ENCODE measurements around the gene FBXO48. TPM values are rescaled to one million over a fixed set of nuclear protein-coding genes. Genes with fewer than 3 reads are reported as not detected.
"Not testable (repeated sequence)": the region's sequence is repeated elsewhere in the genome, so short reads cannot be mapped to it uniquely, and the experiment has no call there.

FBXO48 gene
- total RNA-seq, 4 donors from 2014 or later, result 0.63 to 1.8 (median 1.0) TPM

DNA sequence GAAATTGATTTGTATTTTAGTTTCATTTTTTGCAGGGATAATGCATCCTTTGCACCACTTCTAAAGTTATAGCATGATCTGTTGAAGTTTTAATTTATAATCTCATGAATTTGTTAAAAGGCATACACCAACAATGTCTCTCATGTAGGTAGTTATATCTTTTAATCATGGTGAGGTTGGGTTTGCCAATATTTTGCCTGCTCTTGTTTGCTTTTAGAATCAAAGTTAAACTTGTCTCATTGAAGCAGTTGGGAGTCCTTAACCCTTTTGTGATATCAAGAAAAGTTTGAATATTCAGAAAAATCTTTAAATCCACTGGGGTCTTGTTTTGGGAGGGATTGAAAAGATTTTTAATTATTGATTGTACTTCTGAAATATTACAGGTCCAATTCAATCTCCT is 32.0 kb upstream of the FBXO48 start:
- no peak for DNase-seq
- Histone ChIP-seq H3K27ac (no peak overlapping the region), H3K27me3 (no peaks in the 10 kb centered on the region), H3K9me3 (no peaks in the 10 kb centered on the region), H3K4me3 (replicated peaks in 1 of 3) (no peak overlapping the region), H3K4me1 (no peaks in the 10 kb centered on the region), H3K36me3 (no peaks in the 10 kb centered on the region)
- no peak for TF ChIP-seq POLR2A (IDR thresholded peaks at IDR 0.05)
- TF ChIP-seq, protein P1, sequence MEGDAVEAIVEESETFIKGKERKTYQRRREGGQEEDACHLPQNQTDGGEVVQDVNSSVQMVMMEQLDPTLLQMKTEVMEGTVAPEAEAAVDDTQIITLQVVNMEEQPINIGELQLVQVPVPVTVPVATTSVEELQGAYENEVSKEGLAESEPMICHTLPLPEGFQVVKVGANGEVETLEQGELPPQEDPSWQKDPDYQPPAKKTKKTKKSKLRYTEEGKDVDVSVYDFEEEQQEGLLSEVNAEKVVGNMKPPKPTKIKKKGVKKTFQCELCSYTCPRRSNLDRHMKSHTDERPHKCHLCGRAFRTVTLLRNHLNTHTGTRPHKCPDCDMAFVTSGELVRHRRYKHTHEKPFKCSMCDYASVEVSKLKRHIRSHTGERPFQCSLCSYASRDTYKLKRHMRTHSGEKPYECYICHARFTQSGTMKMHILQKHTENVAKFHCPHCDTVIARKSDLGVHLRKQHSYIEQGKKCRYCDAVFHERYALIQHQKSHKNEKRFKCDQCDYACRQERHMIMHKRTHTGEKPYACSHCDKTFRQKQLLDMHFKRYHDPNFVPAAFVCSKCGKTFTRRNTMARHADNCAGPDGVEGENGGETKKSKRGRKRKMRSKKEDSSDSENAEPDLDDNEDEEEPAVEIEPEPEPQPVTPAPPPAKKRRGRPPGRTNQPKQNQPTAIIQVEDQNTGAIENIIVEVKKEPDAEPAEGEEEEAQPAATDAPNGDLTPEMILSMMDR (IDR thresholded peaks at IDR 0.05), result no peak
- intact Hi-C loops (cut with DNase I), result no loop called here

DNA sequence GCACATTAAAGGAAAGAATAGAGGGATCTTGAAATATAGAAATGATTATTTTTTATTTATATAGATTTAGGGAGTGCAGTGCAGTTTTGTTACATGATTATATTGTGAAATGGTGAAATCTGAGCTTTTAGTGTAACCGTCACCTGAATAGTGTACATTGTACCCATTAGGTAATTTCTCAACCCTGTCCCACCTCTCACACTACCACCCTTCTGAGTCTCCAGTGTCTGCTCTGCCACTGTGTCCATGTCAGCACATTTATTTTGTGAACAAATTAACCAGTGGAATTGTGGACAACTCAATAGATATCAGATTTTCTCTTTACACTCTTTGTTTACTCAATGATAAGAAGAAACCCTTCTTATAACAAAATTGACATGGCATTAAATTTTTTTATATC is 24.5 kb upstream of the FBXO48 start:
- no peak overlapping the region for H3K4me3 ChIP-seq (replicated peaks in 1 of 3)
- no peak for DNase-seq
- no peaks in the 10 kb centered on the region for H3K27me3 ChIP-seq
- intact Hi-C loops (cut with DNase I), result no loop called here
- TF ChIP-seq, protein P1 (IDR thresholded peaks at IDR 0.05), result no peak
- no peak for TF ChIP-seq POLR2A (IDR thresholded peaks at IDR 0.05)
- H3K9me3 ChIP-seq, result no peaks in the 10 kb centered on the region
- no peak overlapping the region for H3K27ac ChIP-seq
- WGBS, 2 donors, result 93 to 98% methylated on average over 1 of the region's 1 CpG
- no peaks in the 10 kb centered on the region for H3K4me1 ChIP-seq
- no peaks in the 10 kb centered on the region for H3K36me3 ChIP-seq

DNA sequence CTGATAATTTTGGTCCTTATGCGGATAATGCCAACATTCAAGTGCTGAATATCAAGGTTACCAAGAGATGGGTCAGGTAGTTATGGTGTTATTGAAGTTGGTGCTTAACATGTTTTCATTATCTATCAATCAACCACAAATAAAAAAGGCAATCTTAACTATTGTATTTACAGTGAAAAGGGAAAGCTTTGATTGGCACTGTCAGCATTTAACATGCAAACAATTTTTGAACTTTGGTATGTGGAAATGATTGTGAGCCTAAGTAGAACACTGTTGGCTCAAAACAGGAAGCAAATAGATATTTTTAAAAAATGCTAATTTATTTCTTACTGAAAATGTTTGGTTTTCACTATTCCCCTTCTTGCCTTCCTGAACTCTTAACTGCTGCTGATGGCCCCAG is 22.2 kb upstream of the FBXO48 start:
- intact Hi-C loops (cut with DNase I), result no loop called here
- no peak for TF ChIP-seq POLR2A (IDR thresholded peaks at IDR 0.05)
- TF ChIP-seq, protein P1 (IDR thresholded peaks at IDR 0.05), result no peak
- WGBS, 2 donors, result 97 to 98% methylated on average over 1 of the region's 1 CpG

DNA sequence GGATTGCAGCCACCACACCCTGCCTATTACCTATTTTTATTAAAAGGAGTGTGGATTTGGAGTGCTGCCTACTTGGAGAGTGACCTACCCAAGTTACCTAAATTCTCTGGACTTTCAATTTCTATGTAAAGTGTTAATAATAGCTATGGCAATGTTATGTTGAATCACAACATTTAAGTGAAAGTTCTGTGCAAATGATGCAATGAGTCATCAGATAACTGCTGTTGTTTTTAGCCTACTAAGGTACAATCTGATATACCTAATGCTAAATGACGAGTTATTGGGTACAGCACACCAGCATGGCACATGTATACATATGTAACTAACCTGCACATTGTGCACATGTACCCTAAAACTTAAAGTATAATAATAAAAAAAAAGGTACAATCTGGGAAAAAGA is 21.5 kb upstream of the FBXO48 start:
- H3K36me3 ChIP-seq; H3K4me3 ChIP-seq (replicated peaks in 1 of 3); H3K4me1 ChIP-seq; H3K27me3 ChIP-seq; DNase-seq; H3K9me3 ChIP-seq; intact Hi-C loops (cut with DNase I); H3K27ac ChIP-seq: not testable (repeated sequence)
- 92 to 93% methylated on average over 1 of the region's 1 CpG for WGBS, 2 donors

More for the DNA sequence above, 22.2 kb upstream of the FBXO48 start:
- H3K4me1 ChIP-seq, result no peaks in the 10 kb centered on the region
- H3K27me3 ChIP-seq, result no peaks in the 10 kb centered on the region
- no peak overlapping the region for H3K4me3 ChIP-seq (replicated peaks in 1 of 3)
- no peaks in the 10 kb centered on the region for H3K36me3 ChIP-seq
- no peak overlapping the region for H3K27ac ChIP-seq
- H3K9me3 ChIP-seq, result no peaks in the 10 kb centered on the region
- no peak for DNase-seq

DNA sequence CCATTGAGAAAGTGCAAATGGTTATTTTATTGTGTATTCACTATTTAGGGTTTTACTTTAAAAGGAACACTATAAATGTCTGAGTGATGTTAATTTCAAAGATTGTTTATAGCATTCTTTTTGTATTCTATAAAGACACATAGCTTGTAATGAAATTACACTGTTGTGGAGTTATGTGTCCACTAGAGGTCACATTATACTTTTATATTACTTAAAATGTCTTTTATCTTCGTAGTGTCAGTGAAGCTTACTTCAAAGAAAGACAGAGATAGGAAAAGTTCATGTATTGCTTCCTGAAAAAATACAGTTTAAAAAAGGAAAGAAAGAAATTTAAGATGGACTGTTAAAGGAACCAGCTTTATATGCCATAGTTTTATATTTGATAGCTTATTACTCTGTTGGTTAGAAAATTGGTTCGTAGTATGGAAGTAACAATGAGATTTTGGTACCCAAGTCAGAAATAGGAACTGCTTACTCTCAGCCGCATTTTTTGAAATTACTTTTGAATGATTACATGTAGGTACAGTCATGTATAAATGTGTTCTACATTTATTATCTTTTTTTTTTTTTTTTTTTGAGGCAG is 20.8 kb upstream of the FBXO48 start:
- no peaks in the 10 kb centered on the region for H3K36me3 ChIP-seq
- no peak for TF ChIP-seq POLR2A (IDR thresholded peaks at IDR 0.05)
- TF ChIP-seq, protein P1 (IDR thresholded peaks at IDR 0.05), result peak in 3 of 6 experiments; percentile 45 to 56 (median 52)
- intact Hi-C loops (cut with DNase I), result no loop called here

DNA sequence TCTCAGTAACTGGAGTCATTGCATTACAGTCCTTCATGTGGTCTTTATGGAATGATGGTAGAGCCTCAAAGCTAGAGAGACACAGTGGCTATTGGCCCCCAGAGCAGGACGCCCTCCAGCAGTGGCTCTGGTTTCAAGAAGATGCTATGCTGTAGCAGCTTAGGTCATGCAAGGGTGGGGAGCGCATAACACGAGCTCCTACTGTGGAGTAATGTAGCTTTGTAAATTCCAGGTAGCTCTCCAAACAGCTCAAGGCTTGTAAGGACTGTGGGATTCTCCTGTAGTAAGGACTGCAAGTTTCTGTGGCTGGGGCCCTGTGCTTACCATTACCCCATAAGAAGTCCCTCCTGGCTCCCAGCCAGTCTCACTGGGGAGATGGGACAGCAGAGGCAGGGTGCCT is 15.9 kb upstream of the FBXO48 start:
- 82 to 88% methylated on average over 3 of the region's 3 CpGs for WGBS, 2 donors
- Histone ChIP-seq H3K4me1 (no peaks in the 10 kb centered on the region), H3K36me3 (no peaks in the 10 kb centered on the region), H3K9me3 (no peaks in the 10 kb centered on the region), H3K27me3 (no peaks in the 10 kb centered on the region), H3K27ac (no peak overlapping the region), H3K4me3 (replicated peaks in 1 of 3) (no peak overlapping the region)
- TF ChIP-seq, protein P1 (IDR thresholded peaks at IDR 0.05), result no peak
- TF ChIP-seq POLR2A (IDR thresholded peaks at IDR 0.05), result no peak
- intact Hi-C loops (cut with DNase I), result no loop called here
- no peak for DNase-seq

More for the DNA sequence above, 20.8 kb upstream of the FBXO48 start:
- Histone ChIP-seq H3K4me3 (replicated peaks in 1 of 3) (no peak overlapping the region), H3K27me3 (no peaks in the 10 kb centered on the region), H3K27ac (no peak overlapping the region), H3K4me1 (no peaks in the 10 kb centered on the region), H3K9me3 (no peaks in the 10 kb centered on the region)
- 62 to 63% methylated on average over 3 of the region's 3 CpGs for WGBS, 2 donors
- no peak for DNase-seq
